Thoracic aorta (tissue), 2 donors: ENCODE data around the gene SNAPIN. TPM values are rescaled to one million over a fixed set of nuclear protein-coding genes. Genes with fewer than 3 reads are reported as not detected.

Experiments used
- ATAC-seq: fragments of 150-250 bp; one replicate; pipeline ENCODE4 v1.8.0; 2017; ENCODE audit warnings: low read depth; ENCODE audit not compliant: insufficient number of reproducible peaks, low FRiP score
- DNase-seq: peaks from one replicate; pipeline ENCODE4 v3.0.0-alpha.2; 2020; ENCODE audit warnings: low spot score
- H3K27ac ChIP-seq, 2 donors: fragments of 200-600 bp; sonication (generic); 1 replicate in 1 of 2; 2 replicates in 1 of 2; pipeline ENCODE4 v1.5.1; 2016; ENCODE audit warnings: mild to moderate bottlenecking in 2 of 2, moderate library complexity in 2 of 2
- H3K27me3 ChIP-seq: fragments of 200-600 bp; sonication (generic); replicated peaks from 2 replicates; pipeline ENCODE4 v1.6.0; 2016; ENCODE audit warnings: mild to moderate bottlenecking; ENCODE audit not compliant: insufficient read depth
- H3K36me3 ChIP-seq: fragments of 200-600 bp; sonication (generic); one replicate; pipeline ENCODE4 v1.5.1; 2016
- H3K4me1 ChIP-seq, 2 donors: fragments of 200-600 bp; sonication (generic); 1 replicate in 1 of 2; 2 replicates in 1 of 2; pipeline versions ENCODE4 v1.5.1 to v1.6.0; 2016; ENCODE audit warnings: low read depth in 2 of 2, mild to moderate bottlenecking in 1 of 2; ENCODE audit not compliant: control insufficient read depth in 1 of 2
- H3K4me3 ChIP-seq: fragments of 200-600 bp; sonication (generic); 2 replicates; pipeline ENCODE4 v1.5.1; 2016; ENCODE audit warnings: mild to moderate bottlenecking
- H3K9me3 ChIP-seq: fragments of 200-600 bp; sonication (generic); 2 replicates; pipeline ENCODE4 v1.5.1; 2016
- total RNA-seq, 2 donors: library from RNA; depleted of rRNA; stranded (reverse); fragments of >200 nt; gene quantifications; one replicate each; pipeline versions ENCODE4 v1.1.0 to v1.2.3, GENCODE V29; 2016
- TF ChIP-seq, protein P1 (sequence below): fragments of 200-600 bp; sonication (generic); IDR thresholded peaks from one replicate; pipeline ENCODE4 v1.5.1; 2019; ENCODE audit warnings: antibody characterized with exemption

SNAPIN gene
- total RNA-seq, 2 donors from 2014 or later: 37.9 to 41.6 TPM

- peak; percentile 30 for DNase-seq
- Histone ChIP-seq H3K27ac (peak within 1 kb of the TSS; percentile 84 to 91), H3K4me3 (peak within 1 kb of the TSS; percentile 79), H3K36me3 (no peaks in the 10 kb centered on the region), H3K9me3 (no peaks in the 10 kb centered on the region), H3K4me1 (peaks cover 6 to 35% of the 10 kb centered on the region in 2 donors), H3K27me3 (no peaks in the 10 kb centered on the region)
- TF ChIP-seq, protein P1, sequence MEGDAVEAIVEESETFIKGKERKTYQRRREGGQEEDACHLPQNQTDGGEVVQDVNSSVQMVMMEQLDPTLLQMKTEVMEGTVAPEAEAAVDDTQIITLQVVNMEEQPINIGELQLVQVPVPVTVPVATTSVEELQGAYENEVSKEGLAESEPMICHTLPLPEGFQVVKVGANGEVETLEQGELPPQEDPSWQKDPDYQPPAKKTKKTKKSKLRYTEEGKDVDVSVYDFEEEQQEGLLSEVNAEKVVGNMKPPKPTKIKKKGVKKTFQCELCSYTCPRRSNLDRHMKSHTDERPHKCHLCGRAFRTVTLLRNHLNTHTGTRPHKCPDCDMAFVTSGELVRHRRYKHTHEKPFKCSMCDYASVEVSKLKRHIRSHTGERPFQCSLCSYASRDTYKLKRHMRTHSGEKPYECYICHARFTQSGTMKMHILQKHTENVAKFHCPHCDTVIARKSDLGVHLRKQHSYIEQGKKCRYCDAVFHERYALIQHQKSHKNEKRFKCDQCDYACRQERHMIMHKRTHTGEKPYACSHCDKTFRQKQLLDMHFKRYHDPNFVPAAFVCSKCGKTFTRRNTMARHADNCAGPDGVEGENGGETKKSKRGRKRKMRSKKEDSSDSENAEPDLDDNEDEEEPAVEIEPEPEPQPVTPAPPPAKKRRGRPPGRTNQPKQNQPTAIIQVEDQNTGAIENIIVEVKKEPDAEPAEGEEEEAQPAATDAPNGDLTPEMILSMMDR: peak; percentile 56
- no peak for ATAC-seq
Measured at GRCh38 chr1:153626904-153627714, 31.4 kb upstream of the SNAPIN start, which contains the start of gene S100A13. Gene S100A13, minus strand, starts transcription at chr1:153627505. Its CDS starts 1,033 bp downstream, at chr1:153626472.

- Histone ChIP-seq H3K27me3 (no peaks in the 10 kb centered on the region), H3K4me1 (peaks cover 6 to 35% of the 10 kb centered on the region in 2 donors), H3K36me3 (no peaks in the 10 kb centered on the region), H3K27ac (peak within 1 kb of the TSS; percentile 84 to 91), H3K9me3 (no peaks in the 10 kb centered on the region), H3K4me3 (peak within 1 kb of the TSS; percentile 79)
- DNase-seq (no peak), ATAC-seq (no peak)
- TF ChIP-seq, protein P1: no peak
Measured at GRCh38 chr1:153627715-153628626, 30.5 kb upstream of the SNAPIN start, which contains the start of gene S100A1. Gene S100A1, plus strand, starts transcription at chr1:153628434. Its CDS starts 2,088 bp downstream, at chr1:153630522.

- no peak for DNase-seq
- peaks cover 12 to 38% of the 10 kb centered on the region in 2 donors for H3K4me1 ChIP-seq
Measured at GRCh38 chr1:153628638-153629342, 29.7 kb upstream of the SNAPIN start.

DNA sequence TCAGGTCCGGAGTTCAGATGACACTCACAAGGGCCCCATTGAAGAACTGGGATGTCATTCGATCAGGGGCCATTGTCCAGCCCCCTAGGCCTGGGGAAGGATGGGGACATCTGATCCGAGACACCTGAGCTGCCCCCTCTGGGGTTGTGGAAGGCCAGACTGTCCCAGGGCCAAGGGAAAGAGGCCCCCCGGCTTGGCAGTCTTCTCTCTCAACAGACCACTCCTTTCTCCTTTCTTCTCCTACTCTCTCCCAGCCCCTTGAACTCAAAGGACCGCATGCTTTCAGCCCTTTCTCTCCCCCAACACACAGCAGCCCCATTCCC lies 29.2 kb upstream of the SNAPIN start:
- H3K4me3 ChIP-seq: no peak overlapping the region
- no peaks in the 10 kb centered on the region for H3K36me3 ChIP-seq
- peaks cover 12 to 38% of the 10 kb centered on the region in 2 donors for H3K4me1 ChIP-seq
- peak overlapping the region; percentile 84 to 91 for H3K27ac ChIP-seq
- DNase-seq (no peak), ATAC-seq (no peak)
- TF ChIP-seq, protein P1: no peak
- H3K27me3 ChIP-seq: no peaks in the 10 kb centered on the region
- no peaks in the 10 kb centered on the region for H3K9me3 ChIP-seq

More at GRCh38 chr1:153628638-153629342, 29.7 kb upstream of the SNAPIN start:
- Histone ChIP-seq H3K36me3 (no peaks in the 10 kb centered on the region), H3K27ac (peak overlapping the region; percentile 84 to 91), H3K9me3 (no peaks in the 10 kb centered on the region), H3K4me3 (no peak overlapping the region), H3K27me3 (no peaks in the 10 kb centered on the region)
- ATAC-seq: no peak
- TF ChIP-seq, protein P1: no peak
